ENCODE measurements around the gene ZNF662.
A peak's percentile ranks its signal among the peaks of the same experiment; 100 is the strongest.
"Not testable (repeated sequence)": the region's sequence is repeated elsewhere in the genome, so short reads cannot be mapped to it uniquely, and the experiment has no call there.

ZNF662 gene

DNA sequence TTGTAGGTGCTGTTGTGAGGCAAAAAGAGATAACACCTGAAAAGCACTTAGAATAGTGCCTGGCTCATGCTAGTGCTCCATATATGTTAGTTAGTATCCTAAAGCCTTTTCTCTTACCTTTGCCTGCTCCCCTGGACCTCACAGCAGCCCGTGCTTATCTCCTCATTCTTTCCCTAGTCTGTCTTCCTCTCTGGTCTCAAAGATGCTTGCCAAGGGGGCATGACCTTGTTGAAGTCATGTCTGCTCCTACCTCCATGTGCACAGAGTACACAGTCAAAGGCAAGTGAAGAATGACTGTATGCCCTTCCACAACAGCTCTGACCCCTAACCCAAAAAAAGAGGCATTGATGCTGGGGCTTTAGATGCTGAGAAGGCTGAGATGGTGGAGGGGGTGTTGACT, 29.5 kb upstream of the ZNF662 start:
- Histone ChIP-seq H3K27ac (ENCODE audit: low read depth, low read length) (no peak overlapping the region), H3K27me3 (ENCODE audit: control insufficient read depth, insufficient read depth, low read length) (no peaks in the 10 kb centered on the region), H3K4me3 (ENCODE audit: low read length) (no peak overlapping the region)

DNA sequence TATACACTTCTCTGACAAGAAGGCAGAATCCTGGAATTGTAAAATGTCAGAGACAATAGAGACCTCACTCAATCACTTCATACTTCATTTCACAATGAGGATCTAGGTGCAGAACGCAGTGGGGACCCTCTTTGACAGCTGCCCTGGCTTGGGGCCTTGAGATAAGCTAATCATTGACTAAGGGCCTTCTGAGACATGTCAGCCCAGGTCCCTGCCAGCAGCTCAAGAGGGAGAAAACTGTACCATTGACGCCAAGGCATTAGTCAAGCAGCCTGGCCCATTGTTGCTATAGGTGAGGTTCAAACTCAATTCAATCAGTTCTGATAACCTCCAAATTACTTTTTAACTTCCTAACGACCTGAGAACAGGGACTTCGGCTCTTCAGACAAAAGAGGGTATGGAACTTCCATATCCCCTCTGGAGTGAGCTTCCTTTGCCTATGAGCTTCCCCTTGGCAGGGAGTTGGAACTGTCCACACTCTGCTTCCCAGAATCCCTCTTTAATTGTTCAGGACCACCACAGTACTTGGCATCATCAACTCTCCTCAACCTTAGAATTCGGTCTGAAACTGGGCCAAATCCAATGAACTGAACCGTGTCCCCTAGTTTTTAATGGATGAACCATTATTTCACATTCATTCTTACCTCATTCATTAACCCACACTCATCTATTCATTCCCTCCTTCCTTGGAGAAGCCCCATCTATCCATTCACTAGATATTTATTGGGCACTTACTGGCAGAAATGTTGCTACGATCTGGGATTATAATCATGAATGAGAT, 28.8 kb upstream of the ZNF662 start:
- no peak overlapping the region for H3K4me3 ChIP-seq (ENCODE audit: low read length)
- no peaks in the 10 kb centered on the region for H3K27me3 ChIP-seq (ENCODE audit: control insufficient read depth, insufficient read depth, low read length)
- H3K36me3 ChIP-seq (ENCODE audit: control insufficient read depth, insufficient read depth, low read length), result no peaks in the 10 kb centered on the region
- H3K4me1 ChIP-seq (ENCODE audit: control insufficient read depth, insufficient read depth, low read length), result peaks cover 2% of the 10 kb centered on the region
- H3K27ac ChIP-seq (ENCODE audit: low read depth, low read length), result no peak overlapping the region
- no peak overlapping the region for H3K9ac ChIP-seq (ENCODE audit: low read length)

More for the DNA sequence above, 29.5 kb upstream of the ZNF662 start:
- Histone ChIP-seq H3K4me1 (ENCODE audit: control insufficient read depth, insufficient read depth, low read length) (peaks cover 2% of the 10 kb centered on the region), H3K36me3 (ENCODE audit: control insufficient read depth, insufficient read depth, low read length) (no peaks in the 10 kb centered on the region), H3K9ac (ENCODE audit: low read length) (no peak overlapping the region)

DNA sequence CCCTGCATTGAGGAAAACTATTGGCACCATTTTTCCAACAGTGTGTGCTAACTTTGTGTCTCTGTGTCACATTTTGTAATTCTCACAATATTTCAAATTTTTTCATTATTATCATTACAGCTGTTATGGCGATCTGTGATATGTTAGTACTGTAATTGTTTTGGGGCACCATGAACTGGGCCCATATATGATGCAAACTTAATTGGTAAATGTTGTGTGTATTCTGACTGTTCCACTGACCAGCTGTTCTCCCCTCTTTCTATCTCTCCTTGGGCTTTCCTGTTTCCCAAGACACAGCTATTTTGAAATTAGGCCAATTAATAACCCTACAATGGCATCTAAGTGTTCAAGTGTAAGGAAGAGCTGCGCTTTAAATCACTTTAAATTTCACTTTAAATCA, 28.1 kb upstream of the ZNF662 start:
- H3K36me3 ChIP-seq (ENCODE audit: control insufficient read depth, insufficient read depth, low read length), result no peaks in the 10 kb centered on the region
- no peak overlapping the region for H3K9ac ChIP-seq (ENCODE audit: low read length)
- no peak overlapping the region for H3K4me3 ChIP-seq (ENCODE audit: low read length)
- no peak overlapping the region for H3K27ac ChIP-seq (ENCODE audit: low read depth, low read length)
- H3K4me1 ChIP-seq (ENCODE audit: control insufficient read depth, insufficient read depth, low read length), result peaks cover 2% of the 10 kb centered on the region
- H3K27me3 ChIP-seq (ENCODE audit: control insufficient read depth, insufficient read depth, low read length), result no peaks in the 10 kb centered on the region

DNA sequence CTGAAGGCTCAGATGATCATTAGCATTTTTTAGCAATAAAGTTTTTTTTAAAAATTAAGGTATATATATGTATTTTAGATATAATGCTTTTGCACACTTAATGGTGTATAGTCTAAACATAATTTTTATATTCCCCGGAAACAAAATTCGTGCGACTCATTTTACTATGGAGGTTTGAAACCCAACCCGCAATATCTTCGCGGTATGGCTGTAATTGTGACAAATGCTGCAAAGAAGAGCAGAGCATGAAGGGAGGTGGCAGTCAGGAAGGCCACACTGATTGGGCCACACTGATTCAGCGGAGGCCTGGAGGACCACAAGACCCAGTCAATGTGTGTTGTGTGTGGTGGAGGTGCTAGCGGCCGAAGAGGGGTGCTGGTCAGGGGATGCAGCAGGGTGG, 25.8 kb upstream of the ZNF662 start:
- no peak overlapping the region for H3K9ac ChIP-seq (ENCODE audit: low read length)
- no peaks in the 10 kb centered on the region for H3K36me3 ChIP-seq (ENCODE audit: control insufficient read depth, insufficient read depth, low read length)
- peaks cover 2% of the 10 kb centered on the region for H3K4me1 ChIP-seq (ENCODE audit: control insufficient read depth, insufficient read depth, low read length)
- H3K4me3 ChIP-seq (ENCODE audit: low read length), result peak overlapping the region; percentile 74
- peak overlapping the region; percentile 69 for H3K27ac ChIP-seq (ENCODE audit: low read depth, low read length)
- H3K27me3 ChIP-seq (ENCODE audit: control insufficient read depth, insufficient read depth, low read length), result no peaks in the 10 kb centered on the region

DNA sequence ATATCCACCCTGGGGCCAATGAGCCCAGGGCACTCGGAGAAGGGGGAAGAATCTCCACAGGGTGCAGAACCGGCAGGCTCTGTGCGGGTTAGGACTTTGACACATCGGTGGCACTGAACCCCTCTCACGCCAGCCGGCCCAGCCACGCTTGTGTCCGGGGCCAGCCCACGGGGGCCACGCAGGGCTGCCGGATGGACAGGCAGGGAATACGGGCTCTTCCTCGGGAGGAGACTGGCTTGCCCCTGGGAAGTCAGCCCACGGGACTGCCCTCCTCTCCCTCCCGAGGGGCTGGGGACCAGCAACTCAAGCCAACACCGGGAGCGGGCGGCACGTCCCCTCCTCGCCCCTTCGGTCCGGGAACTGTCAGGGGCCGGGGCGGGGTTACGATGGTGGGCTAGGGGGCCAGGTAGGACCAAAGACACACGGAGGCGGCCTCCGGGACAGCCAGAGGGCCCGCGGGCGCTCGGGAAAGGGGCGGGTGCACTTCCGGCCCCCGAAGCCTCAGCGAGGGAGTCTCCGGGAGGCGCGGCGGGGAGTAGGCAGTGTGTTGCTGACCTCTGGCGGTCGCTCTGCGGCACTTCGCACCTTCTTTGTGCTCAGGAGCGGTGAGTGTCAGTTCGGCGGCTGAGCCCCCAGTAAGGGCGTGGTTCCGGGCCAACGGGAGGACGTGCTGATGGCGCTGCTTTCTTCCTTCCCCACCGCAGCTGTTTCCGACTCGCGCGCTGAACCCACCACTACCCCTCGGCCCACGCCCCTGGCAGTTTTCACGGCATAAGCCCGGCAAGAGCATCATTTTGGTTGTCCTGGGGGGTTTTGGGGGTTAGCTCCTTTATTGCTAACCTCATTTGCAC, 25.1 kb upstream of the ZNF662 start:
- Histone ChIP-seq H3K27me3 (ENCODE audit: control insufficient read depth, insufficient read depth, low read length) (no peaks in the 10 kb centered on the region), H3K36me3 (ENCODE audit: control insufficient read depth, insufficient read depth, low read length) (no peaks in the 10 kb centered on the region), H3K4me1 (ENCODE audit: control insufficient read depth, insufficient read depth, low read length) (peaks cover 2% of the 10 kb centered on the region), H3K4me3 (ENCODE audit: low read length) (peak overlapping the region; percentile 74), H3K9ac (ENCODE audit: low read length) (peak overlapping the region; percentile 46), H3K27ac (ENCODE audit: low read depth, low read length) (peak overlapping the region; percentile 69)

DNA sequence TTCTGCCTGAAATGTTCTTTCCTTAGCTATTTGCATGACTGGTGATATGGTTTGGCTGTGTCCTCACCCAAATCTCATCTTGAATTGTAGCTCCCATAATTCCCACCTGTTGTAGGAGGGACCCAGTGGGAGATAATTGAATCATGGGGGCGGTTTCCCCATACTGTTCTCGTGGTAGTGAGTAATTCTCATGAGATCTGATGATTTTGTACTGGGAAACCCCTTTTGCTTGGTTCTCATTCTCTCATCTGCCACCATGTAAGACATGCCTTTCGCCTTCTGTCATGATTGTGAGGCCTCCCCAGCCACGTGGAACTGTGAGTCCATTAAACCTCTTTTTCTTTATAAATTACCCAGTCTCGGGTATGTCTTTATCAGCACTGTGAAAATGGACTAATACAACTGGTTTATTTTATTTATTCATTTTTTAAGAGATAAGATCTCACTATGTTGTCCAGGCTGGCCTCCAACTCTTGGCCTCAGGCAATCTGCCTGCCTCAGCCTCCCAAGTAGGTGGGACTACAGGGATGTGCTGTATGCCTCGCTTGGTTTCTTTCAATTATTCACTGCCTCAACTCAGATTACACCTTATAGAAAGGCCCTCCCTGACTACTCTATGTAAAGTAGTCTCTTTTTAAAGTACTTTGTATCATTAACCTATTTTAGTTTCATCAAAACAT, 22.6 kb upstream of the ZNF662 start:
- H3K4me3 ChIP-seq (ENCODE audit: low read length); H3K27me3 ChIP-seq (ENCODE audit: control insufficient read depth, insufficient read depth, low read length); H3K9ac ChIP-seq (ENCODE audit: low read length); H3K36me3 ChIP-seq (ENCODE audit: control insufficient read depth, insufficient read depth, low read length); H3K27ac ChIP-seq (ENCODE audit: low read depth, low read length); H3K4me1 ChIP-seq (ENCODE audit: control insufficient read depth, insufficient read depth, low read length): not testable (repeated sequence)

DNA sequence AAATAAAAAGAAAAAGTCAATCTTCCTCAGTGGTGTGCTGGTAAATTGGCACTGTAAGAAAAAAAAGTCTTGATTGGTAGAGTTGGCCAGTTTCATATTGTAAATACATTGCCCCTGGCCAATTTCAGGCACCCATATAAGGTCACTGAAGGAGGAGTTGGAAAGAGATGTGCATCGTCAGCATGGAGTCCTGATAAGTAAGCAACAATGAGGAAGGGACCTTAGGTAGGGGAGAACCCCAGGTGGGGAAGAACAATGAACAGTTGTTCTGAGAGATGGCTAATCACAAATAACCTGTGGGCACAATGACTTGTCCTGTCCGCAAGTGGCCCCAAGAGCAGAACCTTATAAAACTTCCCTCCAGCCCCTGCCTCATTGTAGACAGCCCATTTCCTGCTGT, 21.6 kb upstream of the ZNF662 start:
- Histone ChIP-seq H3K4me1 (ENCODE audit: control insufficient read depth, insufficient read depth, low read length) (peaks cover 2% of the 10 kb centered on the region), H3K9ac (ENCODE audit: low read length) (no peak overlapping the region), H3K4me3 (ENCODE audit: low read length) (no peak overlapping the region), H3K36me3 (ENCODE audit: control insufficient read depth, insufficient read depth, low read length) (no peaks in the 10 kb centered on the region), H3K27me3 (ENCODE audit: control insufficient read depth, insufficient read depth, low read length) (no peaks in the 10 kb centered on the region), H3K27ac (ENCODE audit: low read depth, low read length) (no peak overlapping the region)

DNA sequence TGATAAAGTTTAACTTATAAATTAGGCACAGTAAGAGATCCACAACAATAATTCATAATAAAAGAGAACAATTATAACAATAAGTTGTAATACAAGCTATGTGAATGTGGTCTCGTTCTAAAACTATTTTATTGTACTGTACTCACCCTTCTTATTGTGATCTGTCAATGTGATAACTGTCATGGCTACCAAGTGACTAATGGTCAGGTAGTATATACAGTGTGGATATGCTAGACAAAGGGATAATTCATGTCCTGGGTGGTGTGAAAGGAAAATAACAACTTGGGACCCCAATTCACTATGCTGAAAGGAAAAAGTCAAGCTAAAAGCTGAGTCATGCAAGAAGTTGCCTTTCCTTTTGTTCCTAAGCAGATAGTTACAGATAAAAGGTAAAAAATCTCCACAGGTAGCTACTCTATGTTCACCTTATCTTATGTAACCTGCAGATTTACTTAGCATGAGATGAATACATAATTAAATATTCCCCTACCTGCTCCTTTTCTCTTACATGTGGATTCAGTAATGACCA, 19.6 kb upstream of the ZNF662 start:
- Histone ChIP-seq H3K36me3 (ENCODE audit: control insufficient read depth, insufficient read depth, low read length) (no peaks in the 10 kb centered on the region), H3K4me1 (ENCODE audit: control insufficient read depth, insufficient read depth, low read length) (no peaks in the 10 kb centered on the region), H3K27ac (ENCODE audit: low read depth, low read length) (no peak overlapping the region), H3K27me3 (ENCODE audit: control insufficient read depth, insufficient read depth, low read length) (no peaks in the 10 kb centered on the region), H3K9ac (ENCODE audit: low read length) (no peak overlapping the region), H3K4me3 (ENCODE audit: low read length) (no peak overlapping the region)

DNA sequence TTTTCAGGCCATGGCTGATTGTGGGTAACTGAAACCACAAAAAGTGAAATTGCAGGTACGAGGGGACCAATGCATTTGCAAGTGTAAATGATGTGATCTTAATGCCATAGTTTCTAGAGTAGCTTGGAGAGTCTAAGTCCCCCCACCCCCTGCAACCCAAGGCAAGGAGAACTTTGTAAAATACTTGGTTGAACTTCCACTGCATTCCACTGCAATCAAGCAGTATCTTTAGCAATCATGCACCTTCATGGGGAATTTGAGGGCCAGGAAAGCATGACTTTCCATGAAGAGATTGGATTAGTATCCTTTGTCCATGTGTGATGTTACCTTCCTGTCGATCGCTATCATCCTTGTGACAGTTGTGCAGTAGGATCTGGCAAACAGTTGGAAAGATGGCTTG, 18.9 kb upstream of the ZNF662 start:
- H3K27me3 ChIP-seq (ENCODE audit: control insufficient read depth, insufficient read depth, low read length), result no peaks in the 10 kb centered on the region
- no peak overlapping the region for H3K27ac ChIP-seq (ENCODE audit: low read depth, low read length)
- H3K9ac ChIP-seq (ENCODE audit: low read length), result no peak overlapping the region
- H3K4me1 ChIP-seq (ENCODE audit: control insufficient read depth, insufficient read depth, low read length), result no peaks in the 10 kb centered on the region
- H3K4me3 ChIP-seq (ENCODE audit: low read length), result no peak overlapping the region
- H3K36me3 ChIP-seq (ENCODE audit: control insufficient read depth, insufficient read depth, low read length), result no peaks in the 10 kb centered on the region

DNA sequence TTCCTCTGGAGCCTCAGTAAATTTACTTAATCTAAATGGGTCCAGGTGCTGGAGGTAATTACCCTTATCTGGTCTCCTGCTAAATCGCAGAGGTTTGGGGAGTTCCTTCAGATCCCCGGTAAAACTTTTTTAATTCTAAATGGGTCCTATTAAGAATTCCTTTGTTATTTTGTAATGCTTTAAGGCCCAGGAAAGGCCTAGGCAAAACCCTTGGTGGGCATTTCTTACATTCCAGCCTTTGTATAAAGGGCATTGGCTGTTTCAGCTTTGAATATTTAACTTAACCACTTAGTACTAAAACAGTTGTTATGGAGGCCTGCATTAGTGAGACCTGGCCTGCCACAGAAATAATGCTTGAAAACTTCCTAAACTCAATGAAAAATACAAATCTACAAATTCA, 14.9 kb upstream of the ZNF662 start:
- no peaks in the 10 kb centered on the region for H3K4me1 ChIP-seq (ENCODE audit: control insufficient read depth, insufficient read depth, low read length)
- H3K36me3 ChIP-seq (ENCODE audit: control insufficient read depth, insufficient read depth, low read length), result no peaks in the 10 kb centered on the region
- no peak overlapping the region for H3K27ac ChIP-seq (ENCODE audit: low read depth, low read length)
- no peak overlapping the region for H3K4me3 ChIP-seq (ENCODE audit: low read length)
- no peaks in the 10 kb centered on the region for H3K27me3 ChIP-seq (ENCODE audit: control insufficient read depth, insufficient read depth, low read length)
- H3K9ac ChIP-seq (ENCODE audit: low read length), result no peak overlapping the region

DNA sequence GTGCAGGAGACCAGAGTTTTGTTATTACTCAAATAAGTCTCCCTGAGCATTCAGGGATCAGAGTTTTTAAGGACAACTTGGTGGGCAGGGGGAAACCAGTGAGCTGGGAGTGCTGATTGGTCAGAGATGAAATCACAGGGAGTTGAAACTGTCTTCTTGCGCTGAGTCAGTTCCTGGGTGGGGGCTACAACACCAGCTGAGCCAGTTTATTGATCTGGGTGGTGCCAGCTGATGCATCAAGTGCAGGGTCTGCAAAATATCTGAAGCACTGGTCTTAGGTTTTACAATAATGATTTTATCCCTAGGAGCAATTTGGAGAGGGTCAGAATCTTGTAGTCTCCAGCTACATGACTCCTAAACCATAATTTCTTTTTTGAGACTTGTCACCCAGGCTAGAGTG, 13.8 kb upstream of the ZNF662 start:
- Histone ChIP-seq H3K36me3 (ENCODE audit: control insufficient read depth, insufficient read depth, low read length) (no peaks in the 10 kb centered on the region), H3K9ac (ENCODE audit: low read length) (no peak overlapping the region), H3K4me1 (ENCODE audit: control insufficient read depth, insufficient read depth, low read length) (no peaks in the 10 kb centered on the region), H3K27me3 (ENCODE audit: control insufficient read depth, insufficient read depth, low read length) (no peaks in the 10 kb centered on the region), H3K27ac (ENCODE audit: low read depth, low read length) (no peak overlapping the region), H3K4me3 (ENCODE audit: low read length) (no peak overlapping the region)

DNA sequence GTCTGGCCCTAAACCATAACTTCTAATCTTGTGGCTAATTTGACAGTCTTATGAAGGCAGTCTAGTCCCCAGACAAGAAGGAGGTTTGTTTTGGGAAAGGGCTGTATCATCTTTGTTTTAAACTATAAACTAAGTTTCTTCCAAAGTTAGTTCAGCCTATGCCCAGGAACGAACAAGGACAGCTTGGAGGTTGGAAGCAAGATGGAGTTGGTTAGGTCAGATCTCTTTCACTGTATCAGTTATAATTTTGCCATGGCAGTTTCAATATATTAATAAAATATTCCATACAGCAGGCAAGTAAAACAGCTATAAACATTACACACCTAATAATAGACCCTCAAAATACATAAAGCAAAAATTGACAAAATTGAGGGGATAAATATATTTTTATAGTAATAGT, 13.1 kb upstream of the ZNF662 start:
- Histone ChIP-seq H3K4me1 (ENCODE audit: control insufficient read depth, insufficient read depth, low read length) (no peaks in the 10 kb centered on the region), H3K9ac (ENCODE audit: low read length) (no peak overlapping the region), H3K27me3 (ENCODE audit: control insufficient read depth, insufficient read depth, low read length) (no peaks in the 10 kb centered on the region), H3K4me3 (ENCODE audit: low read length) (no peak overlapping the region), H3K36me3 (ENCODE audit: control insufficient read depth, insufficient read depth, low read length) (no peaks in the 10 kb centered on the region), H3K27ac (ENCODE audit: low read depth, low read length) (no peak overlapping the region)

Measured in rectal smooth muscle tissue (tissue), 1 donor.